Kidney (tissue), 14 donors: ENCODE data around the gene LEAP2. TPM values are rescaled to one million over a fixed set of nuclear protein-coding genes. Genes with fewer than 3 reads are reported as not detected.

Source experiments
- DNase-seq, 5 donors: peaks; one replicate each; pipeline ENCODE4 v3.0.0-alpha.2; 2013 to 2020
- FAIRE-seq: peaks from 2 replicates; lab custom pipeline; 2012; peaks lifted over from hg19 to GRCh38; lab: Jason Lieb, UNC
- H3K27ac ChIP-seq, 2 donors: one replicate each; pipeline ENCODE4 v1.7.0; 2013; ENCODE audit warnings: low read depth in 2 of 2, low read length in 2 of 2, inconsistent platforms in 1 of 2
- H3K27me3 ChIP-seq: one replicate; pipeline ENCODE4 v1.7.1; 2013; ENCODE audit warnings: low read length, inconsistent platforms; ENCODE audit not compliant: control insufficient read depth, insufficient read depth
- H3K36me3 ChIP-seq, 3 donors: one replicate each; pipeline versions ENCODE4 v1.7.0 to v1.7.1; 2013; ENCODE audit warnings: low read length in 3 of 3, control low read depth in 1 of 3, inconsistent platforms in 1 of 3; ENCODE audit not compliant: insufficient read depth in 3 of 3, control insufficient read depth in 2 of 3
- H3K4me1 ChIP-seq, 3 donors: one replicate each; pipeline versions ENCODE4 v1.7.0 to v1.7.1; 2013; ENCODE audit warnings: low read length in 3 of 3, inconsistent platforms in 1 of 3, low read depth in 1 of 3; ENCODE audit not compliant: control insufficient read depth in 2 of 3, insufficient read depth in 2 of 3
- H3K4me3 ChIP-seq, 3 donors: one replicate each; pipeline versions ENCODE4 v1.7.0 to v1.8.1; 2013; ENCODE audit warnings: low read length in 3 of 3, control low read depth in 1 of 3, inconsistent platforms in 1 of 3
- H3K9ac ChIP-seq, 3 donors: one replicate each; pipeline versions ENCODE4 v1.7.0 to v1.7.1; 2013; ENCODE audit warnings: low read length in 3 of 3, control low read depth in 1 of 3, inconsistent platforms in 1 of 3
- H3K9me3 ChIP-seq, 3 donors: one replicate each; pipeline versions ENCODE4 v1.7.0 to v1.7.1; 2013; ENCODE audit warnings: low read length in 3 of 3, control low read depth in 1 of 3, inconsistent platforms in 1 of 3; ENCODE audit not compliant: control insufficient read depth in 2 of 3, insufficient read depth in 1 of 3
- intact Hi-C: fragments of 100-400 bp; cut with DNase I; formaldehyde crosslinking; loops from one replicate; pipeline ENCODE4 v1.11.1; 2022
- polyA plus RNA-seq: library from polyadenylated mRNA; stranded (reverse); fragments of 350-450 nt; fragmentation: Illumina TruSeq; extraction: RNeasy Lipid Tissue Mini Kit (QIAGEN cat#74804); gene quantifications from one replicate; pipeline ENCODE4 v1.2.3, GENCODE V29; 2014; ENCODE audit warnings: low read depth, low replicate concordance; ENCODE audit not compliant: insufficient read depth
- total RNA-seq: library from RNA; stranded (reverse); fragmentation: NEBNext Ultra II Directional; extraction: Animal tissue kit (Norgen Biotek cat#: 25700); gene quantifications from one replicate; pipeline ENCODE4 v1.2.1, GENCODE V29; 2021
- TF ChIP-seq, protein P1 (sequence below): IDR thresholded peaks from 3 replicates; pipeline ENCODE4 v1.5.1; 2012; ENCODE audit warnings: mild to moderate bottlenecking, moderate library complexity, borderline replicate concordance; ENCODE audit not compliant: insufficient read depth; ENCODE audit errors: extremely low read depth
- donor health status: control.
- donor health status: control.
- donor health status: control.
- donor health status: control.
- donor health status: control.
- donor health status: DM: yes; HTN: yes; CAD: no.
- donor health status: Normal renal cell carcinoma (clear cell type).

LEAP2 gene
- total and polyA plus RNA-seq, 2 donors from 2014 or later = 1.5 to 6.9 TPM

DNA sequence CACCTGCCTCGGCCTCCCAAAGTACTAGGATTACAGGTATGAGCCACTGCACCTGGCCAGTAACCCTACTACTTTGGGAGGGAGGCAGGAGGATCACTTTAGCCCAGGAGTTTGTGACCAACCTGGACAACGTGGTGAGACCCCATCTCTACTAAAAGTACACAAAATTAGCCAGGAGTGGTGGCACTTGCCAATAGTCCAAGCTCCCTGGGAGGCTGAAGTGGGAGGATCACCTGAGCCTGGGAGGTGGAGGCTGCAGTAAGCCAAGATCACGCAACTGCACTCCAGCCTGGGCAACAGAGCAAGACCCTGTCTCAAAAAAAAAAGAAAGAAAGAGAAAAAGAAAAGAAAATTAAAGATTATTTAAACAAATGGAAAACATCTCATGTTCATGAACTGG lies 17.5 kb upstream of the LEAP2 start:
- Histone ChIP-seq H3K9me3 (no peaks in the 10 kb centered on the region), H3K9ac (no peak overlapping the region), H3K27ac (no peak overlapping the region), H3K4me3 (no peak overlapping the region), H3K36me3 (no peaks in the 10 kb centered on the region), H3K27me3 (no peaks in the 10 kb centered on the region), H3K4me1 (peaks cover 0 to 3% (median 0%) of the 10 kb centered on the region in 3 donors)
- FAIRE-seq = no peak
- TF ChIP-seq, protein P1, sequence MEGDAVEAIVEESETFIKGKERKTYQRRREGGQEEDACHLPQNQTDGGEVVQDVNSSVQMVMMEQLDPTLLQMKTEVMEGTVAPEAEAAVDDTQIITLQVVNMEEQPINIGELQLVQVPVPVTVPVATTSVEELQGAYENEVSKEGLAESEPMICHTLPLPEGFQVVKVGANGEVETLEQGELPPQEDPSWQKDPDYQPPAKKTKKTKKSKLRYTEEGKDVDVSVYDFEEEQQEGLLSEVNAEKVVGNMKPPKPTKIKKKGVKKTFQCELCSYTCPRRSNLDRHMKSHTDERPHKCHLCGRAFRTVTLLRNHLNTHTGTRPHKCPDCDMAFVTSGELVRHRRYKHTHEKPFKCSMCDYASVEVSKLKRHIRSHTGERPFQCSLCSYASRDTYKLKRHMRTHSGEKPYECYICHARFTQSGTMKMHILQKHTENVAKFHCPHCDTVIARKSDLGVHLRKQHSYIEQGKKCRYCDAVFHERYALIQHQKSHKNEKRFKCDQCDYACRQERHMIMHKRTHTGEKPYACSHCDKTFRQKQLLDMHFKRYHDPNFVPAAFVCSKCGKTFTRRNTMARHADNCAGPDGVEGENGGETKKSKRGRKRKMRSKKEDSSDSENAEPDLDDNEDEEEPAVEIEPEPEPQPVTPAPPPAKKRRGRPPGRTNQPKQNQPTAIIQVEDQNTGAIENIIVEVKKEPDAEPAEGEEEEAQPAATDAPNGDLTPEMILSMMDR = no peak
- intact Hi-C loops = no loop called here
- DNase-seq = no peak

DNA sequence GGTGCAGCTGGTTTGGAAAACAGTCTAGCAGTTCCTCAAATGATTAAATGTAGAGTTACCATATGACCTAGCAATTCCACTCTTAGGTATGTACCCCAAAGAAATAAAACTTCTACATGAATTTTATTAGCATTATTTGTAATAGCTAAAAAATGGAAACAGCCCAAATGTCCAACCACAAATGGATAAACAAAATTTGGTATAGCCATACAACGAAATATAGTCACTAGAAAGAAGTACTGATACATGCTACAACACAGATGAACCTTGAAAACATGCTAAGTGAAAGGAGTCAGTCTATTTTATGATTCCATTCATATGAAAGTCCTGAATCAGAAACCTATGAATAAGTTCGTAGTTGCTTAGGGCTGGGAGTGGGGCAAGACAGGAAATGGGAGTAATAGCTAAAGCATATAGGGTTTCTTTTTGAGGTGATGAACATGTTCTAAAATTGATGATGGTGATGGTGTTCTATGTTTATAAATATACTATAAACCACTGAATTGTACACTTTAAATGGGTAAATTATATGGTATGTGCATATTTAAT lies 13.5 kb upstream of the LEAP2 start:
- intact Hi-C loops = no loop called here
- H3K9ac ChIP-seq = no peak overlapping the region
- no peak overlapping the region for H3K27ac ChIP-seq
- H3K27me3 ChIP-seq = no peaks in the 10 kb centered on the region
- H3K9me3 ChIP-seq = no peaks in the 10 kb centered on the region
- DNase-seq = no peak
- TF ChIP-seq, protein P1 = no peak
- no peak for FAIRE-seq
- no peak overlapping the region for H3K4me3 ChIP-seq
- H3K4me1 ChIP-seq = no peaks in the 10 kb centered on the region
- no peaks in the 10 kb centered on the region for H3K36me3 ChIP-seq

DNA sequence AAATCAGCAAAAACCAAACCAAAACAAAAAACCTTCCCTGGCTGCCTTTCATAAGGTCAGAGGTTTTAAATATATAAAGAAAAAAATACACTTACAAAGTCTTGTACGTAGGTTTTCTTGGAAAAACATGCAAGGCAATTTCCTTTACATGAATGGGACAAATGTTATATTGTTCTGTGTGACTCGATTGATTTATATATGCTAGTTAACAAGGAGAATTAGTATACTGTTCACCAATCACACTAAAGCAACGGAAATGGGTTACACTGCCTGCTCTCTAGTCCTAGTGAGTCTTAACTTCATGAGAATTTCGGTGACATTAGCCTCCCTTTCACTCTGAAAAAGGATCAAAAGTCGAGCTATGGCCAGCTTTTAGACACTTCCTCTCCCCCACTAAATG lies 12.7 kb upstream of the LEAP2 start:
- Histone ChIP-seq H3K27ac (no peak overlapping the region), H3K27me3 (no peaks in the 10 kb centered on the region), H3K9ac (no peak overlapping the region), H3K4me3 (no peak overlapping the region), H3K4me1 (peaks cover 0 to 5% (median 4%) of the 10 kb centered on the region in 3 donors), H3K36me3 (no peaks in the 10 kb centered on the region), H3K9me3 (no peaks in the 10 kb centered on the region)
- DNase-seq (peak in 1 of 5 donors; percentile 59), FAIRE-seq (no peak)
- intact Hi-C loops = no loop called here
- TF ChIP-seq, protein P1 = no peak
